Measurements from ENCODE around the gene POR. TPM values are rescaled to one million over a fixed set of nuclear protein-coding genes. Genes with fewer than 3 reads are reported as not detected.

Gene POR
- total and polyA plus RNA-seq, 2 of the 13 experiments (the other 11 are each of a cell fraction or from before 2014, with no cell fraction given) = 145 to 266 TPM

- peak; percentile 93 for TF ChIP-seq ATF3 (CRISPR knock-in tag; IDR thresholded peaks at IDR 0.05)
- peak; percentile 82; the same call in 1 of the 2 replicates for TF ChIP-seq SMAD3 (CRISPR knock-in tag; IDR thresholded peaks at IDR 0.05)
- TF ChIP-seq ARNTL (CRISPR knock-in tag; IDR thresholded peaks at IDR 0.05) = peak; percentile 98
- no peak for TF ChIP-seq THAP7 (CRISPR knock-in tag; IDR thresholded peaks at IDR 0.05)
- TF ChIP-seq ZFP1 (CRISPR knock-in tag; IDR thresholded peaks at IDR 0.05) = peak; percentile 86; the same call in 1 of the 2 replicates
- peak; percentile 92 for TF ChIP-seq HDAC2 (CRISPR knock-in tag; IDR thresholded peaks at IDR 0.05)
- no peak for TF ChIP-seq TFDP2 (CRISPR knock-in tag; IDR thresholded peaks at IDR 0.05)
- 0 out of 2 replicates have a peak, but pooled peaks have one; percentile 25 for TF ChIP-seq ZFP82 (CRISPR knock-in tag; IDR thresholded peaks at IDR 0.05; ENCODE audit: borderline replicate concordance)
- no peak for TF ChIP-seq MLLT10 (CRISPR knock-in tag; IDR thresholded peaks at IDR 0.05)
- TF ChIP-seq MIER3 (CRISPR knock-in tag; IDR thresholded peaks at IDR 0.05; ENCODE audit: borderline replicate concordance) = peak; percentile 94; the same call in 1 of the 2 replicates
- peak; percentile 39; the same call in 1 of the 2 replicates for TF ChIP-seq UBTF (CRISPR knock-in tag; IDR thresholded peaks at IDR 0.05)
- TF ChIP-seq SIX4 (CRISPR knock-in tag; IDR thresholded peaks at IDR 0.05) = peak; percentile 73; the same call in 1 of the 2 replicates
- no peak for TF ChIP-seq ZNF766 (CRISPR knock-in tag; IDR thresholded peaks at IDR 0.05; ENCODE audit: borderline replicate concordance)
- no peak for TF ChIP-seq SIN3B (IDR thresholded peaks at IDR 0.05; ENCODE audit: low read length)
- peak; percentile 81; the same call in 1 of the 2 replicates for TF ChIP-seq TCF7L2 (IDR thresholded peaks at IDR 0.05; ENCODE audit: low read depth, low read length)
- TF ChIP-seq XRCC5 (optimal IDR thresholded peaks at IDR 0.05; ENCODE audit: low read length) = peak; percentile 70
- TF ChIP-seq POGZ (CRISPR knock-in tag; IDR thresholded peaks at IDR 0.05) = peak; percentile 80
- TF ChIP-seq EZH2 (conservative IDR thresholded peaks at IDR 0.05; ENCODE audit: low read depth, low read length) = no peak
- no peak for TF ChIP-seq ZNF569 (CRISPR knock-in tag; IDR thresholded peaks at IDR 0.05; ENCODE audit: borderline replicate concordance)
- TF ChIP-seq NONO (IDR thresholded peaks at IDR 0.05) = no peak
- TF ChIP-seq NONO (CRISPR knock-in tag; conservative IDR thresholded peaks at IDR 0.05) = peak; percentile 91
- no peak for TF ChIP-seq EEA1 (CRISPR knock-in tag; IDR thresholded peaks at IDR 0.05; ENCODE audit: borderline replicate concordance)
- no peak for TF ChIP-seq ZNF781 (CRISPR knock-in tag; IDR thresholded peaks at IDR 0.05; ENCODE audit: borderline replicate concordance, not compliant biosample characterization)
- TF ChIP-seq STAT5B (CRISPR knock-in tag; IDR thresholded peaks at IDR 0.05) = no peak
- no peak for TF ChIP-seq NFYC (CRISPR knock-in tag; IDR thresholded peaks at IDR 0.05)
- no peak for TF ChIP-seq REL (CRISPR knock-in tag; conservative IDR thresholded peaks at IDR 0.05)
- peak; percentile 97 for TF ChIP-seq ZNF691 (CRISPR knock-in tag; IDR thresholded peaks at IDR 0.05; ENCODE audit: borderline replicate concordance, low read depth)
Measured at GRCh38 chr7:75920431-75921161, 5.6 kb downstream of the POR start (continued).
